DMS114 treated with DMSO at 0.1 percent for 48 hours (cell line): Measurements from ENCODE around the gene MST1.

Source experiments
- DNase-seq: peaks from one replicate; lab custom pipeline; 2025; ENCODE audit not compliant: unreplicated experiment; lab: John Stamatoyannopoulos, UW

The MST1 gene

GRCh38 chr3:49638445-49638844 lies 50.8 kb downstream of the MST1 start:
- no peak for DNase-seq

- no peak for DNase-seq
Observed at GRCh38 chr3:49636883-49637609, 52.2 kb downstream of the MST1 start.

GRCh38 chr3:49634736-49635135 lies 54.5 kb downstream of the MST1 start:
- no peak for DNase-seq
